ENCODE results near the gene SLC8A1.

Gene SLC8A1

DNA sequence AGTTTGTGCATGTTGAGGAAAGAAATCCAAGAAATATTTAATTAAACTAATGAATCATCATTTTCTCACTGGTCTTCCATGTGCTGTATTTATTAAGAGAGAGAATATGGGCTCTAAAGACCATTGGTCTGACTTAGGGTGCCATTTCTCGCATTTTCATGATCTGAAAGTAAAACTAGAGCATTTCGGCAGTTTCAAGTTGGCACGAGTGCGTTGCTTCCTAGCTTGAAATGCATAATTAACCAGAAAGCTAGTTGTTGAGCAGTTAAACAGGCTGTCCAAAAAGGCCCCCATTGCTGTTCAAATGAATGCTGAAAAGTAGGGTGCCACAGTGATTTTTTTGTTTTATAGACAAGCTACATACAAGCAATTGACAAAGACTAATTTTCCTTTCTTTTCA, 47.4 kb downstream of the SLC8A1 start:
- no peak for DNase-seq (ENCODE audit: low spot score)
- Histone ChIP-seq H3K4me3 (no peak overlapping the region), H3K27ac (no peak overlapping the region)
- no peak for TF ChIP-seq CTCF (IDR thresholded peaks at IDR 0.05)

- no peak overlapping the region for H3K4me3 ChIP-seq
- no peak for TF ChIP-seq CTCF (IDR thresholded peaks at IDR 0.05)
- no peak overlapping the region for H3K27ac ChIP-seq
- no peak for DNase-seq (ENCODE audit: low spot score)
Measured at GRCh38 chr2:40403233-40403836, 48.6 kb downstream of the SLC8A1 start.

GRCh38 chr2:40401896-40402295, 50.0 kb downstream of the SLC8A1 start:
- Histone ChIP-seq H3K4me3 (no peak overlapping the region), H3K27ac (no peak overlapping the region)
- no peak for DNase-seq (ENCODE audit: low spot score)
- TF ChIP-seq CTCF (IDR thresholded peaks at IDR 0.05): no peak

- no peak for DNase-seq (ENCODE audit: low spot score)
- no peak for TF ChIP-seq CTCF (IDR thresholded peaks at IDR 0.05)
- no peak overlapping the region for H3K27ac ChIP-seq
Measured at GRCh38 chr2:40400336-40400953, 51.4 kb downstream of the SLC8A1 start.

DNA sequence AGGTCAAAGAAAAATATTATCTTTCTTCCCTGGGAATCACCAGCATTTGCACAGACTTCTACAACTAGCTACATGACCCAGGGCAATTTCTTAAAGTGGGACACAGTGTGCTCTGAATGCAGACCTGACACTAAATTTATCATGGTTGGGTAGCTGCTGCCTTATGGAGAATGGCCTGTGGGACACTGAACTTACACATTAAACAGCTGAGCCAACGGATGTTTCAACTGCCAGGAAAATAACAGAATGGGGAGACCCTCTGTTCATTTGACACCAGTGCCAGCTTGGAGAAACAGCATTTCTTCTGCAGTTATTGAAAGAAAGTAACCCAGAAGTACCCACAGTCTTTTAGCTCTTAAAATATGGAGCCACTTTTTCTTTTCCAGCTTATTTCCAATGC, 54.1 kb downstream of the SLC8A1 start:
- no peak for TF ChIP-seq CTCF (IDR thresholded peaks at IDR 0.05)
- Histone ChIP-seq H3K27ac (no peak overlapping the region), H3K4me3 (no peak overlapping the region)
- no peak for DNase-seq (ENCODE audit: low spot score)

More at GRCh38 chr2:40400336-40400953, 51.4 kb downstream of the SLC8A1 start:
- H3K4me3 ChIP-seq: no peak overlapping the region

- Histone ChIP-seq H3K4me3 (no peak overlapping the region), H3K27ac (no peak overlapping the region)
- no peak for TF ChIP-seq CTCF (IDR thresholded peaks at IDR 0.05)
- DNase-seq (ENCODE audit: low spot score): no peak
Measured at GRCh38 chr2:40396124-40396523, 55.8 kb downstream of the SLC8A1 start.

Measured in coronary artery (tissue), 2 donors.